ENCODE measurements around the gene TPCN1.
A peak's percentile ranks its signal among the peaks of the same experiment; 100 is the strongest.

Gene TPCN1

GRCh38 chr12:113226696-113227568, 5.7 kb downstream of the TPCN1 start:
- DNase-seq: no peak

DNA sequence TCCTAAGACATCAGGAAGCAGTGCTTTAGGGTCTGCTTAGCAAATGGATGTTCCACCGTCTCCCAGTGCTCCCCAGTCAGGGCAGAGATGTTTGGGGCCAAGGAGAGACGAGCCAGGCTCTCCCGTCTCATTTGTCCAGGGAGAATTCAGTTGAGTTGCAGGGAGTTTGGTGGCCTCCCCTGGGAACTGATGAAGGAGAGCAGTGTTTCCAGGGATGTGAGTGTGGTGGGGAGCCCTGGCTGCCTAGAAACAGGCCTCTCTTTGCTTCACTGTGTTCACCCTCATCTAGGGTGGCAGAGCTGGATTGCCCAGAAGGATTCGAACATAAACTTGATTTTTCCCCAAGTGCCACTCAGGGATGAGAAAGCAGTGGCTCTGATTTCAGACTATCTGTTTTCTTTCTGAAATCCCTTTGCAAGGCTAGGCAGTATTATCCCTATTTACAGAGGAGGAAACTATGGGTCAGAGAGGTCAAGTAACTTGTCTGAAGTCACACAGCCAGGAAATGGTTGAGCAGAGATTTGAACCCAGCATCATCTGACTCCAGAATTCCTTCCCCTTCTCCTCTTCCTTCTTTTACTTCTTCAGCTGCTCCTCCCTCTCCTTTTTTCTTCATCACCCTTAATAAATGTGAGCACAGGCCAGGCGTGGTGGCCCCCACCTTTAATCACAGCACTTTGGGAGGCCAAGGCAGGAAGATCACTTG, 6.6 kb downstream of the TPCN1 start:
- DNase-seq: no peak

DNA sequence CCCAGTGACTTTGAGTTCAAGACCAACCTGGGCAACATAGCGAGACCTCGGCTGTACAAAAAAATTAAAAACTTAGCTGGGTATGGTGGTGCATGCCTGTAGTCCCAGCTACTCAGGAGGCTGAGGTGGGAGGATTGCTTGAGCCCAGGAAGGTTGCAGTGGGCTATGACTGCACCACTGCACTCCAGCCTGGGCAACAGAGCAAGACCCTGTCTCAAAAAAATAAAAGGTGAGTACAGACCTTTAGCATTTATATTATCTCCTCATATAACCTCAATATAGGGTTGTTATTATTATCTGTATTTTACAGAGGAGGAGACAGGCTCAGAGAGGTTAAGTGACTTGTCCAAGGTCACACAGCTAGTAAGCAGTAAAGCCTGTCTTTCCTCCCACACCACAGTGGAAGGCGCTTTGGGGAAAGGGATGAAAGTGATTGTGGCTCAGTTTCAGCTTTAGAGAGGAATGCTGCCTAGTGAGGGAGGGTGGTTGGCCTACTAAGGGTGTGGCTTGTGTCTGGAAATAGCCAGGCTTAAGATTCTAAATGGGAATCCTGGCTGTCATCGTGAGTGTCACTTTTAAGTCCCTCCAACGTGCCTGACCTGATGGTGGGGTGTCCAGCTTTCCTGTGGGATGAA, 7.2 kb downstream of the TPCN1 start:
- no peak for DNase-seq

DNA sequence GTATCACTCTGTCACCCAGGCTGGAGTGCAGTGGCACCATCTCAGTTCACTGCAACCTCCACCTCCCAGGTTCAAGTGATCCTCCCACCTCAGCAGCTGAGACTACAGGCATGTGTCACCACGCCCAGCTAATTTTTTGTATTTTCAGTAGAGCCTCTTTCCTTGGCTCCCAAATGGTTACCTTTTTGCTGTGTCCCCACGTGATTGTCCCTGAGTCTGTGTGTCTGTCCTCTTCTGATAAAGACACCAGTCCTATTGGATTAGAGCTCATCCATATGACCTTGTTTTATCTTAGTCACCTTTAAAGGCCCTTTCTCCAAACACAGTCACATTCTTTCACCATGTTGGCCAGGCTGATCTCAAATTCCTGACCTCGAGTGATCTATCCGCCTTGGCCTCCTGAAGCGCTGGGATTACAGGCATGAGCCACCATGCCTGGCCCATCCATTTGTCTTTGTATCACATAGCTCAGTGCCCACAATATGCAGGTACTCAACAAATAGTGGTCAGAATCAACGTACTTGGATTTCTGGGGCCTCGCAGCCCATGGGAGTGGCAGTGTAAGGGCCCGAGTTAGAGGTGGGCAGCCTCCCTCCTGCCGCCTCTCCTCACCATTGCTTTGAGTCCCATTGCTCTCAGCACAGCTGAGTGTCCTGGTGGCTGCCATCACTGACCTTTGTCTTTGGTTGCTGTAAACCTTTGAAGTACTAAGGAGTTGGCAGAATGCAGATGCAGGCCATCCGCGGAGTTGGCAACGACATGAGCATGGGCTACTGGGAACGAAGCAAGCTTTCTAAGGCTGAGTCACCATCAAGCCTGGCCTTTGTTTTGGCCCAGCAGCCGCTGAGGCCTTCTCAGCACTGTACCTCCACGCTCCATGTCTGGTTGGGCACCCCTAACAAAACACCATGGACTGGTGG, 9.3 kb downstream of the TPCN1 start:
- no peak for DNase-seq

- no peak for DNase-seq
Observed at GRCh38 chr12:113231235-113232088, 10.2 kb downstream of the TPCN1 start.

- DNase-seq: no peak
Observed at GRCh38 chr12:113232089-113232839, 11.0 kb downstream of the TPCN1 start.

GRCh38 chr12:113232840-113233585, 11.7 kb downstream of the TPCN1 start:
- DNase-seq: peak; percentile 60

DNA sequence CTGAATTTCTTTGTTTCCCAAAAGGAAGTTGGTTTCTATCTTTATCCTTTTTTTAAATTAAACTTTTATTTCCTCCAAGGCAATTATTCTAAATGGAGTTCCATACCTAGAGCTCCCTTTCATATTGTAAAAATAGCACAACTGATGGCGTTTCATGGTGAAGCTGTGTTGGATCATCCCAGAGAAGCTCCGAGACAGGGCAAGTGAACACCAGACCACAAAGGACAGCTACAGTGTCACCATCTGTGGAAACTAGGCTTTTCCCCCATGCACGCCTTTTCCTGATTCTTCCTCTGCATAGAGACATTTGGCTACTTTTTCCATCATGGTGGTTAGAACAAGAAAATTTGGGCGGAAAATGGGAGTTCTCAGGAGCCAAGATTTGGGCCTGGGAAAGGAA, 12.7 kb downstream of the TPCN1 start:
- no peak for DNase-seq

DNA sequence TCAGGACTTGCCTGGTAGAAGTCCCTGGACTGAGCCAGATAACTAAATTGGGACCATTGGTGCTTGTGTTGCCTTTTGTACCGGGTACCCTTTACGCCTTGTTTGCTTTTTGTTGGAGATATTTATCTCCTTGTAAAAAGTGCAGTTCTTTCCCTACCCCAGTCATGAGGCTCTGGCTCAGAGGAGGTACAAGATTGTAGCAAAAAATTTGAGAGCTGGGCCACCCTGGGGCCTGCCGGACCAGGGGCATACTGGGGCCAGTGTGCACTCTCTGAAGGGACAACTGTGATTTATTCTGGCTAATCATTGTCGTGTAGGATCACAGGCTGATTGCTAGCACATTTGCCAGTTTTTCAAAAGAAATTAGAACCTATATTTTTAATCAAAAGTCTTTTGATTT, 13.2 kb downstream of the TPCN1 start:
- no peak for DNase-seq

DNA sequence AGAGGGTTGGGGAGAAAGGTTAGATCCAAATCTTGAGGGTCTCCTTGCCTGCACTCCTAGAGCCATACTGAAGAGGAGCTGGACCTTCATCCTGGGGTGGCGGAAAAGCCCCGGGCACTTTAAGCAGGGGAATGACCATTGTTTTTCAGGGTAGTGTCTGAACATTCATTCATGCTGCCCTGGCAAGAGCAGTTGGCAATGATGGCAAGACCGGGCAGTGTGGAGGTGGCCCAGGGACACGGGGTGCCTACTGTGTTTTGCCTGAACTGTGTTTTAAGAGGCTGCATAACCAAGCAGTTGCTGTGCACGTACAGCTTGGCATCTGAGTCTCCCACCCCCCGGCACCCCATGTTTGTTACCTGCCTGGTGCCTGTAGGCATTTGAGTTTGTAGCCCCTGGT, 14.7 kb downstream of the TPCN1 start:
- DNase-seq: no peak

- no peak for DNase-seq
Observed at GRCh38 chr12:113236539-113237399, 15.5 kb downstream of the TPCN1 start.

DNA sequence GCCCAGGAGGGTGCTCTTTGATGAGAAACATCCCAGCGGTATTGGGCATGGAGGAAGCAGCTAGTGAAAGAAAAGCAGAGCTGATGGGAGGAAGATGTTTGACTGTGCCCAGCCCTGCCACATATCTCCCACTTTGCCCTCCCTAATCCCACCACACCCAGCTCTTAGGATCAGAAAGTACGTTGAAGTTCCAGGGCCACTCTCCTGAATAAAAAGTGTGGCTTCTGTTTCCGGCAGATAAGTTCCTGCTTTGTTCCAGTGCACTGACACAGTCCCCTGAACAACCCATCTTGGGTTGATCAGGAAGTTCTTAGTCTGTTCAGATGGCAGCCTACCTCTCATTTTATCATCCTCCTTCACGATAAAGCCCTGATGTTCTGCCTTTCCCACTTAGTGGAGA, 16.5 kb downstream of the TPCN1 start:
- no peak for DNase-seq

GRCh38 chr12:113238309-113238708, 17.0 kb downstream of the TPCN1 start:
- DNase-seq: no peak

GRCh38 chr12:113239288-113239771, 18.1 kb downstream of the TPCN1 start:
- DNase-seq: no peak

GRCh38 chr12:113239811-113240331, 18.6 kb downstream of the TPCN1 start:
- DNase-seq: no peak

DNA sequence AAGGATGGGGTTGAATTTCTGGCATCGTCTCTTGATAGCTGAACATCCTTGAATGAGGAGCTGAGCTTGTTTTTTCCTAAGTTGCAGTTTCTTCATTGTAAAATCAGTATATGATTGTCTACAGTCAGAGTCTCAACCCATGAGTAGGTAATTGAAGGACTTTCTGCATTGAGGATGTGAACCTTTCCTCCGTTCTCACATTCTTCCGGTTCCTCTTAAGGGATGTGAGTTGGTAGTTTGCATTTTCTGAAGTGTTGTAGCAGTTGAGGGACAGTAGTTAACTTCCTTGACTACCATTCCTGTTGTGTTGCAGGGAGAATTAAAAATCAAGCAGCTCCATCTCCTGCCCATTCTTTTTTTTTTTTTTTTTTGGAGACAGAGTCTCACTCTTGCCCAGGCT, 19.1 kb downstream of the TPCN1 start:
- no peak for DNase-seq

- no peak for DNase-seq
Observed at GRCh38 chr12:113241191-113242025, 20.1 kb downstream of the TPCN1 start.

DNA sequence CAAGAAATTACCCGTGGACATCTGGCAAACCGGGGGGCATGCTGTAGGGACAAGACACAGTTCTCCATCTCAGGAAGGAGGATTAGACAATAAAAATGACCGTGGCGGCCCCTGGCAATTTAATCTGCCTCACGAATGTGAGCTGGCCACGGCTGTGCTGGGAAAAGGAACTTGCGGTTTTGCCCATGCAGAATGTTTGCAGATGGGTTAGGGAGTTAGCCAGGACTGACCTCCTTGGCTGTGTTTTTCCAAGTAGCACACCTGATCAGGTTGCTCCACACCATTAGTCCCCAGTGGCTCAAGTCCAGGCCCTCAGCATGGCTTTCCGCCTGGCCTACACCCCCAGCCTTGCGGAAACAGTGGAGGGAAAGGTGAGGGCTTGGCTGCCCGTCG, 20.8 kb downstream of the TPCN1 start:
- no peak for DNase-seq
